ENCODE data around the gene COPG2.
"Not testable (repeated sequence)": the region's sequence is repeated elsewhere in the genome, so short reads cannot be mapped to it uniquely, and the experiment has no call there.

COPG2 gene

GRCh38 chr7:130668258-130669084 is at the start of gene COPG2:
Gene COPG2 (minus strand): TSS chr7:130668748. CDS start chr7:130668668, 80 bp downstream.
- DNase-seq (ENCODE audit: low spot score), result peak; percentile 78

GRCh38 chr7:130712416-130712815 is 43.9 kb upstream of the COPG2 start:
- DNase-seq (ENCODE audit: low spot score), result no peak

- no peak for DNase-seq (ENCODE audit: low spot score)
Measured at GRCh38 chr7:130708766-130709165, 40.2 kb upstream of the COPG2 start.

GRCh38 chr7:130708001-130708400 is 39.5 kb upstream of the COPG2 start:
- DNase-seq (ENCODE audit: low spot score), result no peak

GRCh38 chr7:130703851-130704250 is 35.3 kb upstream of the COPG2 start:
- DNase-seq (ENCODE audit: low spot score), result no peak

GRCh38 chr7:130701650-130702049 is 33.1 kb upstream of the COPG2 start:
- no peak for DNase-seq (ENCODE audit: low spot score)

- no peak for DNase-seq (ENCODE audit: low spot score)
Measured at GRCh38 chr7:130700760-130701159, 32.2 kb upstream of the COPG2 start.

- DNase-seq (ENCODE audit: low spot score), result no peak
Measured at GRCh38 chr7:130699686-130700085, 31.1 kb upstream of the COPG2 start.

- no peak for DNase-seq (ENCODE audit: low spot score)
Measured at GRCh38 chr7:130697820-130698219, 29.3 kb upstream of the COPG2 start.

GRCh38 chr7:130695840-130696239 is 27.3 kb upstream of the COPG2 start:
- DNase-seq (ENCODE audit: low spot score), result peak; percentile 7

- not testable (repeated sequence) for DNase-seq (ENCODE audit: low spot score)
Measured at GRCh38 chr7:130692396-130692795, 23.8 kb upstream of the COPG2 start.

GRCh38 chr7:130689683-130690082 is 21.1 kb upstream of the COPG2 start:
- DNase-seq (ENCODE audit: low spot score), result no peak

GRCh38 chr7:130683026-130683425 is 14.5 kb upstream of the COPG2 start:
- DNase-seq (ENCODE audit: low spot score), result no peak

GRCh38 chr7:130674456-130674855 is 5.9 kb upstream of the COPG2 start:
- no peak for DNase-seq (ENCODE audit: low spot score)

- DNase-seq (ENCODE audit: low spot score), result no peak
Measured at GRCh38 chr7:130673066-130673465, 4.5 kb upstream of the COPG2 start.

GRCh38 chr7:130672146-130672545 is 3.6 kb upstream of the COPG2 start:
- no peak for DNase-seq (ENCODE audit: low spot score)

- no peak for DNase-seq (ENCODE audit: low spot score)
Measured at GRCh38 chr7:130669085-130669700, 645 bp upstream of the COPG2 start.

GRCh38 chr7:130667593-130668257 is 823 bp downstream of the COPG2 start:
- no peak for DNase-seq (ENCODE audit: low spot score)

GRCh38 chr7:130662426-130662825 is 6.1 kb downstream of the COPG2 start:
- no peak for DNase-seq (ENCODE audit: low spot score)

GRCh38 chr7:130655286-130655685 is 13.3 kb downstream of the COPG2 start:
- no peak for DNase-seq (ENCODE audit: low spot score)

- DNase-seq (ENCODE audit: low spot score), result no peak
Measured at GRCh38 chr7:130654850-130655249, 13.7 kb downstream of the COPG2 start.

- no peak for DNase-seq (ENCODE audit: low spot score)
Measured at GRCh38 chr7:130650611-130651120, 17.9 kb downstream of the COPG2 start.

All from activated CD4-positive, alpha-beta T cell treated with anti-CD3 and anti-CD28 coated beads, Interleukin-2, Interleukin-4, amounts not matched to agents 100 ng/mL and 50 ng/mL, durations not matched to agents 16 hours and 8 hours (primary cell).